HepG2 (cell line): Measurements from ENCODE around the gene EPHB6. TPM values are rescaled to one million over a fixed set of nuclear protein-coding genes. Genes with fewer than 3 reads are reported as not detected.

Experiments
- ATAC-seq: fragments of 200-7000 bp; cut with Tn5 transposase; 3 replicates; pipeline ENCODE4 v1.9.1; 2020; ENCODE audit warnings: mild to moderate bottlenecking, moderate library complexity
- BruUV-seq: library from RNA; stranded (reverse); fragments of 400-500 nt; replicated peaks from 2 replicates; lab custom pipeline; 2021; lab: Mats Ljungman, UMichigan
- CTCF ChIA-PET: fragments of 300-600 bp; formaldehyde crosslinking; extraction: SDS; loops from one replicate; lab custom pipeline; 2021; ENCODE audit warnings: low total read pairs, inconsistent platforms, low intra/inter-chr PET ratio; lab: Yijun Ruan, JAX
- POLR2A ChIA-PET: fragments of 350-600 bp; sonication (Branson Sonifier 250); formaldehyde crosslinking; loops from one replicate; lab custom pipeline; 2020; ENCODE audit warnings: antibody characterized with exemption, inconsistent platforms; lab: Yijun Ruan, JAX
- DNase-seq: peaks from one replicate; pipeline ENCODE4 v3.0.0-alpha.2; 2015; ENCODE audit warnings: low spot score
- FAIRE-seq: peaks from 3 replicates; lab custom pipeline; 2011; peaks lifted over from hg19 to GRCh38; lab: Jason Lieb, UNC
- H2AFZ ChIP-seq: one replicate; pipeline ENCODE4 v1.6.1; 2011; ENCODE audit warnings: low read length, inconsistent platforms
- H3K27ac ChIP-seq: fragments of 300-600 bp; 3 replicates; pipeline ENCODE4 v1.8.0; 2011; ENCODE audit warnings: mixed run types, mild to moderate bottlenecking, mixed read lengths, low read length, inconsistent platforms; ENCODE audit not compliant: insufficient read depth; ENCODE audit errors: extremely low read length
- H3K27me3 ChIP-seq, 2 experiments: fragments of 200-600 bp in 1 of 2; 2 replicates in 1 of 2; 3 replicates in 1 of 2; pipeline versions ENCODE4 v1.6.0 to v1.8.0; 2011; ENCODE audit warnings: low read length in 2 of 2, mild to moderate bottlenecking in 2 of 2, moderate library complexity in 2 of 2, inconsistent platforms in 1 of 2; ENCODE audit not compliant: insufficient read depth in 2 of 2, control insufficient read depth in 1 of 2
- H3K36me3 ChIP-seq, 2 experiments: fragments of 200-600 bp in 1 of 2; replicated peaks in 1 of 2; 2 replicates in 1 of 2; 3 replicates in 1 of 2; pipeline versions ENCODE4 v1.5.1 to v1.8.0; 2011; ENCODE audit warnings: low read length in 2 of 2, inconsistent platforms in 1 of 2; ENCODE audit not compliant: insufficient read depth in 2 of 2, control insufficient read depth in 1 of 2
- H3K4me1 ChIP-seq: 2 replicates; pipeline ENCODE4 v1.5.1; 2012; ENCODE audit warnings: low read length, inconsistent platforms; ENCODE audit not compliant: insufficient read depth
- H3K4me2 ChIP-seq: 2 replicates; pipeline ENCODE4 v1.6.0; 2011; ENCODE audit warnings: low read depth, low read length, inconsistent platforms
- H3K4me3 ChIP-seq, 3 experiments: fragments of 200-600 bp in 1 of 3; sonication (generic), shearing (Covaris generic) in 1 of 3; replicated peaks in 1 of 3; 2 replicates each; pipeline ENCODE4 v1.5.1; 2011 to 2016; ENCODE audit warnings: low read length in 3 of 3, inconsistent platforms in 2 of 3, low read depth in 2 of 3, mild to moderate bottlenecking in 2 of 3, control low read depth in 1 of 3, mixed read lengths in 1 of 3; ENCODE audit not compliant: insufficient read depth in 1 of 3
- H3K79me2 ChIP-seq: one replicate; pipeline ENCODE4 v1.6.1; 2011; ENCODE audit warnings: low read length, inconsistent platforms; ENCODE audit not compliant: insufficient read depth
- H3K9ac ChIP-seq: 2 replicates; pipeline ENCODE4 v1.6.0; 2011; ENCODE audit warnings: mild to moderate bottlenecking, low read depth, low read length, inconsistent platforms; ENCODE audit not compliant: insufficient read depth
- H3K9me3 ChIP-seq: 2 replicates; pipeline ENCODE4 v1.5.1; 2012; ENCODE audit warnings: mild to moderate bottlenecking, low read length
- H4K20me1 ChIP-seq: 2 replicates; pipeline ENCODE4 v1.6.0; 2011; ENCODE audit warnings: inconsistent platforms, mild to moderate bottlenecking, low read length, moderate library complexity; ENCODE audit not compliant: insufficient read depth
- BORCS8-MEF2B ChIP-seq: sonication (generic); formaldehyde crosslinking; IDR thresholded peaks from 2 replicates; pipeline ENCODE4 v1.8.0; 2022; ENCODE audit warnings: mild to moderate bottlenecking, missing genetic modification reagents
- CEBPB ChIP-seq: IDR thresholded peaks from 2 replicates; pipeline ENCODE4 v1.6.1; 2011; ENCODE audit warnings: low read depth, low read length, improper control_type of control experiment, borderline replicate concordance
- FOXK1 ChIP-seq: sonication (generic); formaldehyde crosslinking; IDR thresholded peaks from 2 replicates; pipeline ENCODE4 v1.4.0; 2020; ENCODE audit warnings: low read depth, missing genetic modification reagents, borderline replicate concordance
- HES4 ChIP-seq: sonication (generic); formaldehyde crosslinking; IDR thresholded peaks from 2 replicates; pipeline ENCODE4 v1.9.0; 2021; ENCODE audit warnings: mild to moderate bottlenecking, missing genetic modification reagents, borderline replicate concordance
- KLF13 ChIP-seq: sonication (generic); formaldehyde crosslinking; IDR thresholded peaks from 2 replicates; pipeline ENCODE4 v1.4.0; 2020; ENCODE audit warnings: mild to moderate bottlenecking, missing genetic modification reagents
- MED8 ChIP-seq: sonication (generic); formaldehyde crosslinking; IDR thresholded peaks from 2 replicates; pipeline ENCODE4 v1.8.1; 2023; ENCODE audit warnings: mild to moderate bottlenecking, missing genetic modification reagents; ENCODE audit not compliant: insufficient replicate concordance
- MYC ChIP-seq: sonication (generic); formaldehyde crosslinking; IDR thresholded peaks from 2 replicates; pipeline ENCODE4 v1.9.0; 2021; ENCODE audit warnings: missing genetic modification reagents, borderline replicate concordance
- SMAD9 ChIP-seq: sonication (generic); formaldehyde crosslinking; IDR thresholded peaks from 2 replicates; pipeline ENCODE4 v1.5.1; 2020; ENCODE audit warnings: mild to moderate bottlenecking, missing genetic modification reagents
- ZNF367 ChIP-seq: sonication (generic); formaldehyde crosslinking; IDR thresholded peaks from 2 replicates; pipeline ENCODE4 v1.4.0; 2020; ENCODE audit warnings: missing genetic modification reagents, borderline replicate concordance
- ZNF709 ChIP-seq: sonication (generic); formaldehyde crosslinking; IDR thresholded peaks from 2 replicates; pipeline ENCODE4 v1.5.0; 2020; ENCODE audit warnings: mild to moderate bottlenecking, missing genetic modification reagents
- ZNF749 ChIP-seq: sonication (generic); formaldehyde crosslinking; IDR thresholded peaks from 2 replicates; pipeline ENCODE4 v1.8.0; 2022; ENCODE audit warnings: mild to moderate bottlenecking, missing genetic modification reagents, moderate library complexity, borderline replicate concordance
- WGBS: methylation state at CpG from one replicate; pipeline ENCODE4 v1.1.6; 2017; ENCODE audit warnings: low lambda C conversion rate; 5-methylcytosine and 5-hydroxymethylcytosine counted together
- in situ Hi-C: cut with HindIII; loops from 2 replicates; pipeline ENCODE4 v1.10.0; 2017; ENCODE audit warnings: low pct_unique_long_range_greater_than_20kb; ENCODE audit not compliant: extremely low pct_ligation_motif_present
- intact Hi-C: fragments of 100-400 bp; cut with micrococcal nuclease; formaldehyde crosslinking; loops from one replicate; pipeline ENCODE4 v1.10.0; 2022; ENCODE audit not compliant: unreplicated experiment
- polyA plus RNA-seq, 8 experiments: library from polyadenylated mRNA; depleted of rRNA in 3 of 8; stranded (reverse) in 7 of 8; unstranded in 1 of 8; fragments of >200 nt; fragmentation: Illumina TruSeq in 4 of 8; extraction: Trizol in 4 of 8; gene quantifications; 2 replicates each; pipeline versions ENCODE4 v1.2.1 to v1.2.3, GENCODE V29; 2011 to 2016; ENCODE audit warnings: low read depth in 4 of 8, missing spikeins in 1 of 8, mixed read lengths in 1 of 8; ENCODE audit not compliant: insufficient read depth in 1 of 8
- total RNA-seq, 5 experiments: library from RNA; depleted of rRNA; stranded (reverse); fragments of >200 nt; fragmentation: Illumina TruSeq; extraction: Trizol; gene quantifications; 2 replicates each; pipeline ENCODE4 v1.2.3, GENCODE V29; 2016; ENCODE audit warnings: low read depth in 1 of 5
- TF ChIP-seq, protein P1 (sequence below): sonication (generic); formaldehyde crosslinking; IDR thresholded peaks from 2 replicates; pipeline ENCODE4 v1.4.0; 2020; ENCODE audit warnings: missing genetic modification reagents
- TF ChIP-seq, protein P2 (sequence below): sonication (generic); formaldehyde crosslinking; IDR thresholded peaks from 2 replicates; pipeline ENCODE4 v1.8.0; 2022; ENCODE audit warnings: mild to moderate bottlenecking, missing genetic modification reagents; ENCODE audit not compliant: insufficient replicate concordance
- TF ChIP-seq, protein P3 (sequence below): sonication (generic); formaldehyde crosslinking; IDR thresholded peaks from 2 replicates; pipeline ENCODE4 v1.5.1; 2020; ENCODE audit warnings: mild to moderate bottlenecking, missing genetic modification reagents, moderate library complexity

Gene EPHB6
- total and polyA plus RNA-seq, 2 of the 13 experiments (the other 11 are each of a cell fraction or from before 2014, with no cell fraction given) = not detected

DNA sequence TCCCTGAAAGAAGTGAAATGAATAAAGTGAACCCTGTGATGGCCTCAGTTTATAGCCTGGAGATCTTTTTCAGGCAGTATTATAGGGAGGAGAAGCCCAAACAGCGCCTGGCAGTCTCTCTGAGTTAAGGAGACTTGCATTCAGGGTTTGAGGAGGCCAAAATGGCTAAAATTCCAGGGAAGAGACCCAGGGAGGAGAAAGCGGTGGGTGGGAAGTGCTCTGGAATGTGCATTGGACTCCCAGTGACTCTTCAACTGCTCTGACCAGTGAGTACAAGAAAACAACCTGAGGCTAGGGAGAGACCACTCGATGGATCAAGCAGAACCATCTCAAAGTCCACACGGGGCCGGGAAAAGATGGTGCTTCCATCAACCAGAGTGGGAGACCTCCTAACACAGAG is 35.3 kb upstream of the EPHB6 start (continued):
- TF ChIP-seq CEBPB = no peak
- TF ChIP-seq ZNF749 = no peak
- no peak for TF ChIP-seq FOXK1
- no peak for TF ChIP-seq SMAD9 (CRISPR knock-in tag)
- TF ChIP-seq KLF13 (CRISPR knock-in tag) = no peak
- no peak for TF ChIP-seq BORCS8-MEF2B
- TF ChIP-seq HES4 = no peak
- no peak for TF ChIP-seq MED8 (CRISPR knock-in tag)
- TF ChIP-seq, protein P1, sequence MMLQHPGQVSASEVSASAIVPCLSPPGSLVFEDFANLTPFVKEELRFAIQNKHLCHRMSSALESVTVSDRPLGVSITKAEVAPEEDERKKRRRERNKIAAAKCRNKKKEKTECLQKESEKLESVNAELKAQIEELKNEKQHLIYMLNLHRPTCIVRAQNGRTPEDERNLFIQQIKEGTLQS (CRISPR knock-in tag) = no peak
- TF ChIP-seq, protein P2, sequence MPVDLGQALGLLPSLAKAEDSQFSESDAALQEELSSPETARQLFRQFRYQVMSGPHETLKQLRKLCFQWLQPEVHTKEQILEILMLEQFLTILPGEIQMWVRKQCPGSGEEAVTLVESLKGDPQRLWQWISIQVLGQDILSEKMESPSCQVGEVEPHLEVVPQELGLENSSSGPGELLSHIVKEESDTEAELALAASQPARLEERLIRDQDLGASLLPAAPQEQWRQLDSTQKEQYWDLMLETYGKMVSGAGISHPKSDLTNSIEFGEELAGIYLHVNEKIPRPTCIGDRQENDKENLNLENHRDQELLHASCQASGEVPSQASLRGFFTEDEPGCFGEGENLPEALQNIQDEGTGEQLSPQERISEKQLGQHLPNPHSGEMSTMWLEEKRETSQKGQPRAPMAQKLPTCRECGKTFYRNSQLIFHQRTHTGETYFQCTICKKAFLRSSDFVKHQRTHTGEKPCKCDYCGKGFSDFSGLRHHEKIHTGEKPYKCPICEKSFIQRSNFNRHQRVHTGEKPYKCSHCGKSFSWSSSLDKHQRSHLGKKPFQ (CRISPR knock-in tag) = no peak
- no peak for TF ChIP-seq MYC

DNA sequence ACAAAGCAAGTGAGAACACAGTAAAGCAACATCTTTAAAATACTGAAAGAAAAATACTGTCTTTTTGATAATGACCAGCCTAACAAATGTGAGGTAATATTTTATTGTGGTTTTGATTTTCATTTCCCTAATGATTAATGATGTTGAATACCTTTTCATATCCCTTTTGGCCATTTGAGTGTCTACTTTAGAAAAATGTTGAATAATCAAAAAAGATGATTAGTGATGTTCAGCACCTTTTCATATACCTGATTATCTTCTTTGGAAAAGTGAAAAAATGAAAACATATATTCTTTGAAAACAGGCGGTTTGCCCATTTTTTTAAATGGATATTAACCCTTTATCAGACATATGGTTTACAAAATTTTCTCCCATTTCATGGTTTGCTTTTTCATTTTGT is 32.2 kb upstream of the EPHB6 start:
- Histone ChIP-seq H3K9ac (no peak overlapping the region), H3K4me3 (no peak overlapping the region), H3K27me3 (no peaks in the 10 kb centered on the region), H4K20me1 (no peaks in the 10 kb centered on the region), H3K4me2 (no peak overlapping the region), H3K79me2 (no peaks in the 10 kb centered on the region), H3K4me1 (no peaks in the 10 kb centered on the region), H3K36me3 (no peaks in the 10 kb centered on the region), H3K27ac (no peak overlapping the region), H3K9me3 (no peaks in the 10 kb centered on the region), H2AFZ (no peak overlapping the region)
- POLR2A ChIA-PET = no interaction called here
- FAIRE-seq (no peak), DNase-seq (no peak), ATAC-seq (no peak)
- in situ Hi-C loops = no loop called here
- WGBS = 0% methylated on average over 1 of the region's 1 CpG
- intact Hi-C loops = no loop called here
- BruUV-seq = no TSS peak
- TF ChIP-seq ZNF709 (CRISPR knock-in tag) (no peak), ZNF367 (CRISPR knock-in tag) (no peak)
- TF ChIP-seq, protein P3, sequence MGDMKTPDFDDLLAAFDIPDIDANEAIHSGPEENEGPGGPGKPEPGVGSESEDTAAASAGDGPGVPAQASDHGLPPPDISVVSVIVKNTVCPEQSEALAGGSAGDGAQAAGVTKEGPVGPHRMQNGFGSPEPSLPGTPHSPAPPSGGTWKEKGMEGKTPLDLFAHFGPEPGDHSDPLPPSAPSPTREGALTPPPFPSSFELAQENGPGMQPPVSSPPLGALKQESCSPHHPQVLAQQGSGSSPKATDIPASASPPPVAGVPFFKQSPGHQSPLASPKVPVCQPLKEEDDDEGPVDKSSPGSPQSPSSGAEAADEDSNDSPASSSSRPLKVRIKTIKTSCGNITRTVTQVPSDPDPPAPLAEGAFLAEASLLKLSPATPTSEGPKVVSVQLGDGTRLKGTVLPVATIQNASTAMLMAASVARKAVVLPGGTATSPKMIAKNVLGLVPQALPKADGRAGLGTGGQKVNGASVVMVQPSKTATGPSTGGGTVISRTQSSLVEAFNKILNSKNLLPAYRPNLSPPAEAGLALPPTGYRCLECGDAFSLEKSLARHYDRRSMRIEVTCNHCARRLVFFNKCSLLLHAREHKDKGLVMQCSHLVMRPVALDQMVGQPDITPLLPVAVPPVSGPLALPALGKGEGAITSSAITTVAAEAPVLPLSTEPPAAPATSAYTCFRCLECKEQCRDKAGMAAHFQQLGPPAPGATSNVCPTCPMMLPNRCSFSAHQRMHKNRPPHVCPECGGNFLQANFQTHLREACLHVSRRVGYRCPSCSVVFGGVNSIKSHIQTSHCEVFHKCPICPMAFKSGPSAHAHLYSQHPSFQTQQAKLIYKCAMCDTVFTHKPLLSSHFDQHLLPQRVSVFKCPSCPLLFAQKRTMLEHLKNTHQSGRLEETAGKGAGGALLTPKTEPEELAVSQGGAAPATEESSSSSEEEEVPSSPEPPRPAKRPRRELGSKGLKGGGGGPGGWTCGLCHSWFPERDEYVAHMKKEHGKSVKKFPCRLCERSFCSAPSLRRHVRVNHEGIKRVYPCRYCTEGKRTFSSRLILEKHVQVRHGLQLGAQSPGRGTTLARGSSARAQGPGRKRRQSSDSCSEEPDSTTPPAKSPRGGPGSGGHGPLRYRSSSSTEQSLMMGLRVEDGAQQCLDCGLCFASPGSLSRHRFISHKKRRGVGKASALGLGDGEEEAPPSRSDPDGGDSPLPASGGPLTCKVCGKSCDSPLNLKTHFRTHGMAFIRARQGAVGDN (CRISPR knock-in tag) = no peak
- CTCF ChIA-PET = no interaction called here
